SU-DHL-6 (cell line): ENCODE data around the gene PPWD1.

Source experiments
- CTCF ChIP-seq: fragments of 200-600 bp; sonication (generic); IDR thresholded peaks from one replicate; pipeline ENCODE4 v1.5.1; 2017; ENCODE audit warnings: antibody characterized with exemption, mild to moderate bottlenecking, low read length, moderate library complexity; ENCODE audit not compliant: insufficient read depth, poor library complexity, severe bottlenecking
- EZH2phosphoT487 ChIP-seq: fragments of 200-600 bp; sonication (generic), shearing (Covaris generic); conservative IDR thresholded peaks from 2 replicates; pipeline ENCODE4 v1.6.1; 2018; ENCODE audit warnings: mild to moderate bottlenecking, antibody characterized with exemption, low read length, moderate library complexity, mixed read lengths

GRCh38 chr5:65553941-65554340 is 9.2 kb upstream of the PPWD1 start:
- TF ChIP-seq CTCF (no peak), EZH2phosphoT487 (no peak)
